ENCODE measurements around the gene ZBTB3.
"Not testable (repeated sequence)": the region's sequence is repeated elsewhere in the genome, so short reads cannot be mapped to it uniquely, and the experiment has no call there.

The ZBTB3 gene

GRCh38 chr11:62753736-62754603, at the start of gene ZBTB3:
ZBTB3 (minus strand) TSS chr11:62754160; CDS start chr11:62753664, 496 bp downstream.
- DNase-seq: peak; percentile 43 to 100 (median 99)

- DNase-seq: no peak
These were observed 47.1 kb upstream of the ZBTB3 start for GRCh38 chr11:62801071-62801470.

GRCh38 chr11:62799486-62799885, 45.5 kb upstream of the ZBTB3 start:
- DNase-seq: no peak

- no peak for DNase-seq
These were observed 42.3 kb upstream of the ZBTB3 start for GRCh38 chr11:62796281-62796680.

GRCh38 chr11:62794201-62794775, 40.3 kb upstream of the ZBTB3 start:
- DNase-seq: no peak

GRCh38 chr11:62792202-62792575, 38.2 kb upstream of the ZBTB3 start:
- DNase-seq: no peak

- peak; percentile 2 to 90 (median 76) for DNase-seq
These were observed 37.7 kb upstream of the ZBTB3 start, which contains the start of gene TMEM223 for GRCh38 chr11:62791501-62792201. TMEM223 (minus strand) TSS chr11:62792006; CDS start chr11:62791994, 12 bp downstream.

GRCh38 chr11:62789576-62789975, 35.6 kb upstream of the ZBTB3 start:
- no peak for DNase-seq

GRCh38 chr11:62788991-62789390, 35.0 kb upstream of the ZBTB3 start:
- DNase-seq: no peak

GRCh38 chr11:62787005-62787759, 33.2 kb upstream of the ZBTB3 start, which contains the start of gene TMEM179B:
TMEM179B (plus strand) TSS chr11:62787402; CDS start chr11:62787432, 30 bp downstream.
- peak; percentile 40 to 99 (median 94) for DNase-seq

GRCh38 chr11:62786318-62787004, 32.5 kb upstream of the ZBTB3 start:
- DNase-seq: peak in 55 of 56 donors; percentile 19 to 86 (median 62)

GRCh38 chr11:62782753-62783152, 28.8 kb upstream of the ZBTB3 start:
- DNase-seq: no peak

GRCh38 chr11:62778441-62778840, 24.5 kb upstream of the ZBTB3 start:
- DNase-seq: no peak

- no peak for DNase-seq
These were observed 23.4 kb upstream of the ZBTB3 start for GRCh38 chr11:62777389-62777788.

GRCh38 chr11:62775646-62776045, 21.7 kb upstream of the ZBTB3 start:
- no peak for DNase-seq

- no peak for DNase-seq
These were observed 20.4 kb upstream of the ZBTB3 start for GRCh38 chr11:62774407-62774806.

GRCh38 chr11:62771144-62772021, 17.4 kb upstream of the ZBTB3 start, which contains the start of gene TAF6L:
TAF6L (plus strand) TSS chr11:62771396; CDS start chr11:62775784, 4,388 bp downstream.
- DNase-seq: peak; percentile 87 to 100 (median 98)

GRCh38 chr11:62770778-62771143, 16.8 kb upstream of the ZBTB3 start:
- DNase-seq: peak in 33 of 56 donors; percentile 21 to 76 (median 53)

GRCh38 chr11:62760867-62761227, 6.9 kb upstream of the ZBTB3 start:
- DNase-seq: not testable (repeated sequence)
